Stimulated activated CD8-positive, alpha-beta memory T cell treated with anti-CD3 and anti-CD28 coated beads, Interleukin-15, amount 100 ng/mL, for 4 hours (primary cell): ENCODE results near the gene IL22RA1.

ENCODE experiments used
- DNase-seq, 2 donors: peaks; one replicate each; pipeline ENCODE4 v3.0.0-alpha.2; 2020; ENCODE audit warnings: low read depth in 2 of 2

The IL22RA1 gene

DNA sequence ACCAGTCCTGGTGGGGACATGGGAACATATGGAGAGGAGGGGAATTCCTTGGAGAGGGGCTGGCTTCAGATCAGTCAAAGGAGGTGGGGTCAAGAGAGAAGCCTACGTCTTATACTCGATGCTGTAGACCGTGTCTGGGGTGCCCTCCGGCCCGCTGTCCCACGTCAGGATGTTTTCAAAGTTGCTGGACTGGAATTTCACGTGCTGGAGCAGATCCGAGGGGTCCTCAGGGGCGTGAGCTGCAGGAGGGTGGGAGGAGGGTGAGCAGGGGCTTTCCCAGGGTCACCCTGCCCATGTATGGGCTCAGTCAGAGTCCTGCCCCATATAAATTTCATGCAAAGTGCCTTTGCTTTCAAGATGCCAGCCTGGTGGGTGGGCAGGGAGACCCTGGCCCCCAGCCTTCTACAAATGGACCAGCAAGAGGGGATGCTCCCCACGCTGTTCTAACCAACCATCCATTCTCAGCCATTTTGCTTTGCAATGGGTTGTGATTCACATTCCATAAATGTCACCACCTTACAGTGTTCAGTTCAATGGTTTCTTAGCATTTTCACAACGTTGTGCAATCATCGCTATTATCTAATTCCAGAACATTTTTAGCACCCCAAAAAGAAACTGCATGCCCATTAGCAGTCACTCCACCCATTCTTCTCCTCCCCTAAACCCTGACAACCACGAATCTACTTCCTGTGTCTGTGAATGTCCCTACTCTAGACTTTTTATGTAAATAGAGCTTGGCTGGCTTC lies 4.3 kb downstream of the IL22RA1 start:
- DNase-seq: no peak

DNA sequence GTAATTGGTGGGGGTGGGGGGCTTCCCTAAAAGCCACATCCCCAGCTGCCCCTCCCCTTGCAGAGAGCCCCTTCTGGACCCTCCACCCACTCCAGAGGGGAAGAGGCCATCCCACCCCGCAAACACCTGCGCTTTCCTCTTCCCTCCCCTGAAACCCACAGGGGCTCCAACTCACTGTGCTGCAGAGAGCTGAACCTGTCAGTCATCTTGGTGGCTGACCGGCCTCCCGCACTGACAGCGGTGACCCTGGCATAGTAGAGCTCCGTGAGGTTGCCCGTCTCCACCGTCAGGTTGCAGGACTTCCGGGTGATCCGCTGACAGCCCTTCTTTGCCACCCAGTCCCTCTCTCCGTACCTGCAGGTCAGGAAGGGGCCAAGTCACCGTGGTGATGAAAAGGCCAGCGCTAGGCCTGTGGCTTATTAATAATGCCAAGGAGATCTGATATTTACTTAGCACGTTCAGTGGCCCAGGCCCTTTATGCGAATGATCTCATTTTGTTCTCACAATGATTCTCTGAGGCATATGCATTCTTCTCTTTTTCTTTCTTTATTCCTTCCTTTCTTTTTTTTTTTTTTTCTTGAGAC lies 5.9 kb downstream of the IL22RA1 start:
- DNase-seq: no peak

DNA sequence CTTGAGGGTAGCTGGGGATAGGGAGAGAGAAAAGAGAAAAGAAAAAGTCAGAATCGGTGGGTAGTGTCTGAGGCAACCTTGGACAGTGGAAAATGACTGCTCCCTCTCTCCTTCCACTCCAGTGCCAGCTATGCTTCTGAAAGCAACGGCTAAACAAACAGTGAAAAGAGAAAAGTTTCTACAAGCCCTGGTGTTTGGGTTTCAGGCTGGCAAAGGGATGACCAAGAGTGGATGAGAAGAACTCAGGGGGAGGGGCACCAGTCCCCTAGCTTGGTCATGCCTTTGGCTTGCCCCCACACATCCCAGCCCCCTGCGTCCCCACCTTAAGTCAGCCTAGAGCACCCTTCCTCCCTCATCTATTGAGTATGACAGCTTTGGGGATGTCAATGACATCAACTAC lies 8.6 kb downstream of the IL22RA1 start:
- no peak for DNase-seq

DNA sequence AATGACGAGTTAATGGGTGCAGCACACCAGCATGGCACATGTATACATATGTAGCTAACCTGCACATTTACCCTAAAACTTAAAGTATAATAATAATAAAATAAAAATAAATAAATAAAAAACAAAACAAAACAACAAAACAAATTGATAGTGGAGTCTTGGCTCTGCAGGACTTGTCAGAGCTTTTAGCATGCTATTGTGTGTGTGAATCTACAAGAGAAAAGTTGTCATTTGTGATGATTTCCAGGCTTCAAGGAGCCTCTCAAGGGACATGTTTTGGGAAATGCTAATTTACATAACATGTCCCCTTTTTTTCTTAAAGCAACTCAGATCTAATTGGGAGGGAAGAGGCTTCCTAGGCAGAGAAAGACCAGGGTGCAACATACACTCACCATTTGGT lies 9.1 kb downstream of the IL22RA1 start:
- no peak for DNase-seq

DNA sequence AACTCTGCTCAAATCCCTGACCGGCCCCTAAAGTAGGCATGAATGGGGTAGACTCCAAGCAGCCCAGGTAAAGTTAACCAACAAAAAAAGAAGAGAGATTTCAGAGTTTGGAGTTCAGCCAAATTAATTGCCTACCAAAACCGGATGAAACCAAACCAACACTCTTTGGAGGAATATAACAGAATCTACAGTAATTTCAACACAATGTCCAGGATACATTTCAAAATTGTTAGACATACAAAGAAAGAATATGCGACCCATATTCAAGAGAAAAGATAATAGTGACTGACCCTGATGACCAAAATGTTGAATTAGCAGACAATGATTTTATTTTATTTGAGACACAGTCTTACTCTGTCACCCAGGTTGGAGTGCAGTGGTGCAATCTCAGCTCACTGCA lies 12.6 kb downstream of the IL22RA1 start:
- DNase-seq: no peak

DNA sequence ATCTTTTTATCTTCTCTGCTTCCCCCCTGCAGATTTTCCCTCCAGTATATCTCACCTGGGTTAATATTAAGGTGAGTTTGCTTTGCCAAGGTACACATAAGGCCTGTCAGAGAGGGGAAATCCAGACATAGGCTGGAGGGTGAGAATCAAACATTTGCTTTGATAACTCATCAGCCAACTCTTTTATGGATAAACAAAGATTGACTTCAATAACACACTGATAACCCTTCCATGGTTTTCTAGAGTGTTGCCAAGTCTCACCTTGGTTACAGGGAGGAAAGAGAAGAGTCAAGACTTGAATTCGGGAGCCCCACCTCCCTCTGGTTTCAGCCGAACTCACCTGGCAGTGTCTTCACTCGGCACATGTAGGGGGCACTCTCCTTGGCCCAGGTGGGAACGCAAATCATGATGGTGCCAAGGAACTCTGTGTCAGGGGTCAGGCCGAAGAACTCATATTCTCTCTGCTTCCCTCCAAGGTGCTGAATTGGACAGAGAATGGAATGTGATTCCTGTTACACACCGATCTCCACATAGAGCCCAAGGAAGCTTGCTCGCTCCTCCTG lies 15.1 kb downstream of the IL22RA1 start:
- DNase-seq: no peak

DNA sequence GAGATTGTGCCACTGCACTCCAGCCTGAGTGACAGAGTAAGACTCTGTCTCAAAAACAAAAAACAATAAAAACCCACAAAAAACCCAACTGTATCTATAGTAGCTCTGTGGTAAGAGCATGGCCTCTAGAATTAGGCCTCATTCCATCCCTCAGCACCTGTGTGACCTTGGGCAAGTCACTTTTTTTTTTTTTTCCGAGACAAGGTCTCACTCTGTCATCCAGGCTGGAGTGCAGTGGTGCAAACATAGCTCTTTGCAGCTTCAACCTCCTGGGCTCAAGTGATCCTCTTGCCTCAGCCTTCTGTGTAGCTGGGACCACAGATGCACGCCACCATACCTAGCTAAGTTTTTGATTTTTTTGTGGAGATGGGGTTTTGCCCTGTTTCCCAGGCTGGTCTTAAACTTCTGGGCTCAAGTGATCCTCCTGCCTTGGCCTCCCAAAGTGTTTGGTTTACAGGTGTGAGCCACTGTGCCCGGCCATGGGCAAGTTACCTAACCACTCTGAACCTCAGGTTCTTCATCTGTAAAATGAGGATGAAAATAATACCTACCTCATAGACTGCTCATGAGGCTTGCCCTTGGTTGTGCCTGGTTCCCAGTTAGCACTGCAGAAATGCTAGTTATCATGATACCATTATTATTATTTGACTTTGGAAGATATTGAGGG lies 15.7 kb downstream of the IL22RA1 start:
- no peak for DNase-seq

DNA sequence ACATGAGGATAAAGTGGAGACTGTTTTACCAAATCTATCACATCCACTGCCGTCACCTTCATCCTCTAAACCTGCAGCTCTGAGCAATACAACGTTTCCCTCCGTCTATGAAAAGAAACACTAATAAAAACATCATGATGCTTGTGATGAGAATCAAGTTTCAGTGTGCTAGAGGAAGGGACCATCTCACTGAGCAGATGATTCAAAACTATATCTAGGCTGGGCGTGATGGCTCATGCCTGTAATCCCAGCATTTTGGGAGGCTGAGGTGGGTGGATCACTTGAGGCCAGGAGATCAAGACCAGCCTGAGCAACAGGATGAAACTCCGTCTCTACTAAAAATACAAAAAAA lies 16.3 kb downstream of the IL22RA1 start:
- DNase-seq: no peak

DNA sequence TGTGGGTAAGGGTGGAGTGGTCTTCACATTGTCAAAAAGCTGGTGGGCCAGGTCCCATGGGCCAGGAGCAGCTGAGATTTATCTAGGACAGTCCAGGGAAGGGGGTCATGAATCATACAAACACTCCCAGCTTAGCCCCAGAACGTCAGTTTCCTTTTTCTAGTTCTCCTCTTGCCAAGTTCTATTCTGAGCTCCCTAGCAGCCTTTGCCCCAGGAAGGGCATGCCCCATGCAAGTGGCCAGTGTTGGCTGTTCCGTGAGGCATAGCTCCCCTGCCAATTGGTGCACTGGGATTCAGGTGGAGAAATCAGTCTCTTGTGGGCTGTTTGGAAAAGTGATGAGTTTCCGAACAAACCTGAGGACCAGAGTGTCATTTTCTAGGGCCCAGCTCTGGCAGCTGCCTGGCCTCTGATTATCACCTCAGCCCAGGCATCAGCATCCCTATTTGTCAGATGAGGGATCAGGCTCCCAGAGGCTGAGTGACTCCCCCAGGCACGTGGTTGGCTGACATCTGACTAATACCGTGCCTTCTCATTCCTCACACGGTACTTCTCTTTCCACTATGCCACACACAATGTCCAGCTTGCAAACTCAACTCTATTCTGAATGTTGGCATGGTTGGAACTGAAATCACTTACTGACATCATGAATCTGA lies 16.8 kb downstream of the IL22RA1 start:
- DNase-seq: no peak

DNA sequence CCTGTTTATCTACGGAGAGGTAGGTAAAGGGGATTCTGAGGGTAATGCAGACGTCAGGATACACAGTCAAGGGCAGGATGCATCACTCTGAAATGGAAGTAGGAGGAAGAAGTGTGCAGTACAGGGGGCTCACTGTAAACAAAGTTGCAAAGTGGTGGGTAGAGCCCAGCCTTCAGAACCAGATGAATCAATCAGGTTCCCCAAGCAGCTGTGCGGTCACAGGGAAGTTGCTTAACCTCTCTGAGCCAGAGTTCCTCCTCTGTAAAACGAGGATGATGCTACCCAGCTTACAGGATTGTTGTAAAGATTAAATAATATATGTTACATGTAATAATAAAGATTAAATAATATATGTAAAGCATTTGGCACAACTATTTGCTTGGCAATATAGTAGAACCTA lies 17.5 kb downstream of the IL22RA1 start:
- no peak for DNase-seq

DNA sequence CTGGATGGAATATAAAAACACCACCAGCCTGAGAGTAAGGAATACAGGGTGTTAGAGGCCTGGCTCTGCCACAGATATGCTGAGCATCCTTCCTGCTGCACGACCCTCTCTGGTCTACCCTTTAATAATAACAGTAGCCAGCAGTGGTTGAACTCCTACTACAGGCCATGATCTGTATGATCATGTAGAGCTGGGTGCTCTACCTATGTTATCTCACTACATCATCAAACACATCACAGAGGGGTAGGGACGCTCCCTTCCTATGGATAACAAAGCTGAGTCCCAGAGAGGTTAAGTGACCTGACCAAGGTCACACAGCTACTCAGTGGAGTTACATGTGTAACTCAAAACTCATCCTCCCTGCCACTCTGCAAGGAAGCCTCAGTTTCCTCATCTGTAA lies 18.0 kb downstream of the IL22RA1 start:
- DNase-seq: no peak

DNA sequence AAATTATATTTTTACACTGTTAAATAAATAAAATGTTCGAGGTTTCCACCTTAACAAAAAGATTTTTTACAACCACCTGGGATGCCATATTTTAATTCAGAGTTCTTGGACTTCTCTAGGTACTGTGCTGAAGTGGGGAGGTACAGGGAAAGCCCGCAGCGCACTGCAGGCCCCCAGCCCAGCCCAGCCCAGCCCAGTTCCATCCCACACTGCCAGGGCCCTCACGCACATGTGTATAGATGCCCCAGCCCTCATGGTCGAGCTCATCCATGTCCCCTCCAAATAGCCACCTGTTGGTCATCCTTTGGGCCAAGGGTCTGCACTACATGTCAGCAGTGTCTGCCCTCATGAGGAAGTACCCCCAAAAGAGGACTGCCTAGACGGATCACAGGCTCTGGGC lies 19.3 kb downstream of the IL22RA1 start:
- no peak for DNase-seq

DNA sequence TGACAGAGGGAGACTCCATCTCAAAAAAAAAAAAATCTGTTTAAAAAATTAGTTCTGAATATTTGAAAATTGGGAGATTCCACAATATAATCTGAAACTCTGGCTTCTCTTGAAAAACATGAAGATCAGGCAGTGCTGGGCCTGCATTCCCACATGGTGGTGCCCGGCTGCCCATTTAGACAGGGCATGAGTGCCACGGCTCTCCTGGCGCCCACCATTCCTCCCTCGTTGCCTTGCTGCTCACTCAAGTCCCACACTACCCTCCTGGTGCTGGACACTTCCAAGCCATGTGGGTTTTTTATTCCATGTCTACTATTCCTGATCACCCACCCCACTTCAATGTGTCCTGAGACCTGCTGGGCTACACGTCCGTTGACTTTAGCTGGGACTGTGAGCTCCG lies 20.2 kb downstream of the IL22RA1 start:
- DNase-seq: no peak

DNA sequence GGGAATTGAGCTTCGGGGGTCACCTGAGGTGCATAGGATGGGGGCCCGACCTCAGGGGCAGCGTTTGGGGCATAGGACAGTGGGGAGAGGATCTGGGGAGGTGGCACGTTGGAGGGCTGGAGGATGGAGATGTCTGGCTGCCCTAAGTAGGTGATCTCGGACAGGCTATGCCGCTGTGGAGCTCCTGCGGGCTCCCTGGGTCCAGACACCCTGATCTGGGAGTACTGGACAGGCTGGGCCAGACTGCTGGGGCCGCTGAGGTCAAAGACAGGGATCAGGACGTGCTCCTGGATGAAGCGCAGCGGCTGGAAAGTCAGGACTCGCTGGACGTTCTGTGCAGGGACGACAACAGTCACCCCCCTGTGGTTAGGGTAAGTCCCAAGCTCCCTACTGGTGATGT lies 21.5 kb downstream of the IL22RA1 start:
- no peak for DNase-seq

DNA sequence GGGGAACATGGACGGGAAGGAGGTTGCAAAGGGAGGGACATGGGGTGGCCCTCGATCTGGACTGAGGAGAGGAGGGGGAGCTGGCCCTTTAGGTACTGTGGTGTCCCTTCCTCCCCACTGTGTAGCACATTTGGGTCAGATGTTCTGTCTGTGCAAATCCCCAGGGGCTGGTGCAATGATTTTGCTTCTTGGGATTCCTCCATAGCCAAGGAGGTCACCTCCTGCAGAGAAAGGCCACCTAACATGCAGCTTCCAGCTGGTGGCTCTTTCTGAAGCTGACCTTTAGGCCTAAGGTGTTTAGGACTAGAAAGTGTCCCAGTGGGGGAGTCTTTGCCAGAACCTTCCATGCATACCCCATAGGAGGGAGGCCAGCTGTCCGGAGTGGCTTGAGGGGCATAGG lies 22.0 kb downstream of the IL22RA1 start:
- no peak for DNase-seq

DNA sequence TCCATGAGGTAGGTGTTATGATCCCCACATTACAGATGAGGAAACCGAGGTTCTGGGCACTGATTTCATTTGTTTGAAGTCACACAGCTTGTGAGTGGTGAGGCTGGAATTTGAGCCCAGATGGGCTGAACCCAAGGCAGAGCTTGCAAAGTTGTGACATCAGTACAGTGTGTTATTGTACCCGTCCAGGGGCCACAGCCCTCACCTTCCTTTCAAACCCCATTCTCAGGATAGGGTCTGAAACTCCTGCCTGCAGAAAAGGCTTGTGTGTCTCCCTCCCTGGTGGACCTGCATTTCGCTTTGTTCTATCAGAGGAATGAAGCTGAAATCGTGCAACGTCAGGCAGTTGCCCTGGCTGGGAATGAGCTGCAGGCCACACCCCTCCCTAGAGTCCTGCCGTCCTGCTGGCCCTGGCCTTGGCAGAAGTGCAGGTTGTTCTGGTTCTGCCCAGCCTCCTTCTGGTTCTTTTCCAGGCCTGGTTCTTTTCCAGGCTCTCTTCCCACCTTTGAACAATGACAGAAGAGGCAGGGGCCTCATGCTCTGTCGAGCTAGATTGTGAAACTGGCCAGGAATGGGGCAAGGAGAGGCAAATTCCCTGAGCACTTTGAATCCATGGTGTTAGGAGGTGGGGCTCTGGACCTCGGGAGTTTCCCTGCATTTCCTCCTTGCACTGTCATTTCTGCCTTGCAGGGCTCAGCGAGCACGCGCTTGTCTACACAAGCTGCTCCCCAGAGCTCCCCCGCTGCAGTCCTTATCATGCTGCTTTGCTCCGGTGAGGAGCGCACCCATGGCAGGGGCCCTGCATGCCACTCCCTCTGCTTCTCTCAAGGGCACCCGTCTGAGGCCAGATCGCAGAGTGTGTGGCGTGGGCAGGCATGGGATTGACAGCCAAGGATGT lies 22.8 kb downstream of the IL22RA1 start:
- no peak for DNase-seq

DNA sequence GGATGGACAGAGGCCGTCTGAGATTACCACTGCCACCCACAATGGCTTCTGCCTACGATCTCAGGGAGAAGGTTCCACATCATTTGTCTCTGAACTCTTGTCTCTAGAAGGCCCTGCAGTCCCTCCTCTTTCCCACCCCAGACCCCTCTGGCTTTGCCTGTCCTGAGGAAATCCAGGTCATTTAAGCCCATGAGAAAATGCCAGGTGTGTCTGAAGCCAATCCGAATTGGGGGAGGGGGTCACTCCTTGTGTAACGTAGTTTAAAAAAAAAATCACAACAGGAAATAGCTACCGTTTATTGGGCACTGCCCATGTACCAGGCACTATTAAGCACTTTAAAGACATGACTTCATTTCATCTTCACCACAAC lies 23.5 kb downstream of the IL22RA1 start:
- DNase-seq: no peak

DNA sequence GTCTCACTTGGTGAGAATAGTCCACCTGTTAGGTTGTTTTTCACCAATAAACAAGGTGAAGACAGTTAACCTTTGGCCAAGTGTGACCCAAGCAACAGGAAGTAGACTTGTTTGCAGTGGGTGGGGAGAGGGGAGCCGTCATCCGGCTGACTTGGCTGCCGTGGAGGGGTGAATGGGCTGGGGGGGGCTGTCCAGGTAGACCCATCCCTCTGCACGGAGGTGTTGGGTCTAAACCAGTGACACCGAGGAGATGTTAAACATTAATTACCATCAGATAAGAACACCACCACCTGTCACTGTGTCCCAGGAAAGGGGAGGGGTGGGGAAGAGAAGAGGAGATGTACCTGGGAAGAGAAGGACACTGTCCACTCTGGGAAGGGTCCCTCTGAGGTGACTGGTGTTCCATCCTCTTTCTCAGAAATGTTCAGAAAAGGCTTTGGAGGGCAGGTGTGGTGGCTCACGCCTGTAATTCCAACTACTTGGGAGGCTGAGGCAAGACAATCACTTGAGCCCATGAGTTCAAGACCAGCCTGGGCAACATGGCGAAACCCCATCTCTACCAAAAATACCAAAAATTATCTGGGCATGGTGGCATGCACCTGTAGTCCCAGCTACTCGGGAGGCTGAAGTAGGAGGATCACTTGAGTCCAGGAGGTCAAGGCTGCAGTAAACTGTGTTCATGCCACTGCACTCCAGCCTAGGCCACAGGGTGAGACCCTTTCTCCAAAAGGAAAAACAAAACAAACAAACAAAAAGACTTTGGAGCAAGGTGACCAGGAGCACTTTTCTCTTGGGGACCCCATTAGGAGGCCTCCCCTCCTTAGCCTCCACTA lies 24.3 kb downstream of the IL22RA1 start:
- DNase-seq: no peak

DNA sequence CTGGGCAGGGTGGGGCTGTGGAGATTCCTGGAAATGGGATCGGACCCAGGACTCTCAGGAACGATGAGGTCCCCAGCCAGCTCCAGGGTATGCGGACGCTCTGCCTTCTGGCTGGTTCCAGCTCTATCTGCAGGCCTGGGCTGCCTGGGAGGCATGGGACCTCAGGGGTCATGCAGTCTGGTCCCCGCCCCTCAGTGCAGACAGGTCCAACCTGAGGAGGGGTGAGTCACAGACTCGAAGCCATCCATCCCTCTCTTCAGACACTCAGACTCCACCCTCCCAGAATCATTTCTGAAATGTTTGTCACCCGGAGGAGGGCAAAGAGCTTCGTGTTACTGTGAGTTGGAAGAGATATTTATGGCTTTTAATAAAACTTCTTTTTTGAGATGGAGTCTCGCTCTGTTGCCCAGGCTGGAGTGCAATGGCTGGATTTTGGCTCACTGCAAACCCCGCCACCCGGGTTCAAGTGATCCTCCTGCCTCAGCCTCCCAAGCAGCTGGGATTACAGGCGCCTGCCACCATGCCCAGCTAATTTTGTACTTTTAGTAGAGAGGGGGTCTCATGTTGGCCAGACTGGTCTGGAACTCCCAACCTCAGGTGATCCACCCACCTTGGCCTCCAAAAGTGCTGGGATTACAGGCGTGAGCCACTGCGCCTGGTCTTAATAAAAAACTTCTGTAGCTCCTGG lies 25.1 kb downstream of the IL22RA1 start:
- DNase-seq: no peak

DNA sequence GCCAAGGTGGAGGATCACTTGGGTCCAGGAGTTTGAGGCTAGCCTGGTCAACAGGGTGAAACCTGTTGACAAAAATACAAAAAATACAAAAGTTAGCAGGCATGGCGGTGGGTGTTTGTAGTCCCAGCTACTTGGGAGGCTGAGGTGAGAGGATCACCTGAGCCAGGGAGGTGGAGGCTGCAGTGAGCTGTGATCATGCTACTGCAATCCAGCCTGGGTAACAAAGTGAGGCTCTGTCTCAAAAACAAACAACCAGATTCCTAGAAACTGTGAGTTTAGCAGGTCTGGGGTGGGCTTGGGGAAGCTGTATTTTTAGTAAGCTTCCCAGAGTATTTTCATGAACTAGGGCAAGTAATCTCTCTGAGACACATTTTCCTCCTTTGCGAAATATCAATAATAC lies 25.8 kb downstream of the IL22RA1 start:
- no peak for DNase-seq
